GM19468 (cell line): Measurements from ENCODE around the gene MPP7.

Experiments
- ATAC-seq: cut with Tn5 transposase; IDR thresholded peaks from one replicate; pipeline ENCODE4 v1.9.1; 2021; ENCODE audit warnings: mild to moderate bottlenecking, moderate library complexity, moderate number of reproducible peaks; ENCODE audit not compliant: unreplicated experiment; ENCODE audit errors: extremely low read depth

The MPP7 gene

GRCh38 chr10:28311104-28311503, 8.2 kb upstream of the MPP7 start:
- ATAC-seq, result no peak

GRCh38 chr10:28307267-28307666, 4.4 kb upstream of the MPP7 start:
- ATAC-seq, result no peak

GRCh38 chr10:28305553-28305952, 2.7 kb upstream of the MPP7 start:
- no peak for ATAC-seq

GRCh38 chr10:28304032-28304571, 1.2 kb upstream of the MPP7 start:
- ATAC-seq, result no peak

- no peak for ATAC-seq
Observed at GRCh38 chr10:28302012-28302637, 739 bp downstream of the MPP7 start.

- no peak for ATAC-seq
Observed at GRCh38 chr10:28300027-28300426, 2.8 kb downstream of the MPP7 start.

GRCh38 chr10:28298951-28299350, 3.9 kb downstream of the MPP7 start:
- no peak for ATAC-seq

- ATAC-seq, result no peak
Observed at GRCh38 chr10:28296023-28296422, 6.8 kb downstream of the MPP7 start.

- no peak for ATAC-seq
Observed at GRCh38 chr10:28295336-28295735, 7.5 kb downstream of the MPP7 start.

GRCh38 chr10:28294809-28295208, 8.1 kb downstream of the MPP7 start:
- no peak for ATAC-seq

GRCh38 chr10:28294169-28294532, 8.7 kb downstream of the MPP7 start:
- no peak for ATAC-seq

GRCh38 chr10:28293236-28294168, 9.4 kb downstream of the MPP7 start:
- ATAC-seq, result no peak

- ATAC-seq, result no peak
Observed at GRCh38 chr10:28291881-28292297, 11.0 kb downstream of the MPP7 start.

GRCh38 chr10:28285816-28286215, 17.0 kb downstream of the MPP7 start:
- ATAC-seq, result no peak

- no peak for ATAC-seq
Observed at GRCh38 chr10:28284126-28284525, 18.7 kb downstream of the MPP7 start.

GRCh38 chr10:28283251-28283650, 19.6 kb downstream of the MPP7 start:
- no peak for ATAC-seq

GRCh38 chr10:28282336-28282735, 20.5 kb downstream of the MPP7 start:
- no peak for ATAC-seq

- ATAC-seq, result no peak
Observed at GRCh38 chr10:28281726-28282315, 21.0 kb downstream of the MPP7 start.

- ATAC-seq, result no peak
Observed at GRCh38 chr10:28280652-28281051, 22.2 kb downstream of the MPP7 start.

GRCh38 chr10:28279878-28280277, 23.0 kb downstream of the MPP7 start:
- ATAC-seq, result no peak

GRCh38 chr10:28278842-28279241, 24.0 kb downstream of the MPP7 start:
- ATAC-seq, result no peak
